Fibroblast of skin of right biceps (primary cell): ENCODE results near the gene CREBBP.

Experiments used
- DNase-seq: peaks from one replicate; pipeline ENCODE4 v3.0.0-alpha.2; 2013

Gene CREBBP

DNA sequence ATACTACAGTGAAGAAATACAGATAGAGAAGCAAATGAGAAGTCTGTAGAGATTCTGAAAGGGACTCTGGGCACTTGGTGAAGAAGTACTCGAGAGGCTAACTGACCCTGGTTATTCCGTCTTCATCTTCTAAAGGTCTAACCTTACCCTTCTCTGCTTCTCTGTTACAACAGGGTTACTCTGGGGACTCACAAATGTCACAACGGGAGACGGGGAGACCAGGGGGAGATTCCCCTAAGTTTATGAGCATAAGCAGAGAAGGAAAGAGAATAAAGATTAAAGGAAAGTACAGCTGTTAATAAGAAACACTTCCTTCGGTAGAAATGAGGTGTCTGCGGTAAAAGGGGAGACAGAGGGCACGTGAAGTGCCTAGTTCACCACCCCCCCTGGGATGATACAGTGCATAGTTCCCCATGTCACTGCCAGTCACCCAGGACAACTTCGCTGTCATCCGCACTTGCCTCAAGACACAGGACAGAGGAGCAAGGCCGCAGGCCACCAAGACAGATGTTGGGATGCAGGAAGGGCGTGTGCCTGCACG lies 88.0 kb downstream of the CREBBP start:
- DNase-seq = no peak

DNA sequence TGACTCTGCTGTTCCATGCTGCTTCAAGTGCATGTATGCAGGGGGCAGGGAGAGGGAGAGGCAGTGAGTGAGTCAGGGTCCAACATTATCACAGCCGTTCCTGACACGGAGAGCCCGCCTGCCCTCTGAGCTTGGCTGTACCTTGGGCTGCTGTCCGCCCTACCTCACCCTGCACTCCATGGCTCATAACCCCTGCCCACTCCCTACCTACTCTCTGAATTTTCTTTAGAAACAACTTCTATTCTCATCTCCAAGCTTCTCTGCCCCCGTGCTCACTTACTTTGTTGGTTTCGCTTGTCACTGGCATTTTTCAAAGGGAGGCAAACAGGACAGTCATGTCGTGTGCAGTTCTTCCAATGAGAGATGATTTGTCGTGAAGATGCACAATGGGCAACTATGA lies 88.8 kb downstream of the CREBBP start:
- no peak for DNase-seq

GRCh38 chr16:3789375-3790099 lies 91.0 kb downstream of the CREBBP start:
- no peak for DNase-seq

DNA sequence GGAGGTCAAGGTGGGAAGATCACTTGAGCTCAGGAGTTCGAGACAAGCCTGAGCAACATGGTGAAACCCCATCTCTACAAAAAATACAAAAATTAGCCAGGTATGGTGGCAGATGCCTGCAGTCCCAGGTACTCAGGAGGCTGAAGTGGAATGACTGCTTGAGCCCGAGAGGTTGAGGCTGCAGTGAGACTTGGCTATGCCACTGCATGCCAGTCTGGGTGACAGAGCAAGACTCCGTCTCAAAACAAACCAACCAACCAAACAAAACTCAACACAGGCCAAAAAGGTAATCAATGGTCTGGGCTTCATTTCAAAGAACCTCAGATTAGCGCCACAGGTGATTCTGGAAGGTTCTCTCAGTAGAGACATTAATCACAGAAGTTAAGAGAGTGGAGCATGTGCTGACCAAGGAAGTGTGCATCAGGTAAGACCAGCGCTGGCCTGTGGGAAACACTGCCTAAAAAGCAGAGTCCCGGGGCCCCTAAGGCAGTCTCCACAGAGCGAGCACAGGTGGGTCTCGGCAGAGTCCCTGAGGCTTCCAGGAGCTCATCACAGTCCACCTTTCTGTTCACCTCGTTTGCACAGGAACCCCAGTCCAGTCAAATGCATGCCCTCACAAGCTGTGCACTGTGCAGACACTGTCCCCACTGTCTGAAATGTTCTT lies 91.7 kb downstream of the CREBBP start:
- DNase-seq = no peak

DNA sequence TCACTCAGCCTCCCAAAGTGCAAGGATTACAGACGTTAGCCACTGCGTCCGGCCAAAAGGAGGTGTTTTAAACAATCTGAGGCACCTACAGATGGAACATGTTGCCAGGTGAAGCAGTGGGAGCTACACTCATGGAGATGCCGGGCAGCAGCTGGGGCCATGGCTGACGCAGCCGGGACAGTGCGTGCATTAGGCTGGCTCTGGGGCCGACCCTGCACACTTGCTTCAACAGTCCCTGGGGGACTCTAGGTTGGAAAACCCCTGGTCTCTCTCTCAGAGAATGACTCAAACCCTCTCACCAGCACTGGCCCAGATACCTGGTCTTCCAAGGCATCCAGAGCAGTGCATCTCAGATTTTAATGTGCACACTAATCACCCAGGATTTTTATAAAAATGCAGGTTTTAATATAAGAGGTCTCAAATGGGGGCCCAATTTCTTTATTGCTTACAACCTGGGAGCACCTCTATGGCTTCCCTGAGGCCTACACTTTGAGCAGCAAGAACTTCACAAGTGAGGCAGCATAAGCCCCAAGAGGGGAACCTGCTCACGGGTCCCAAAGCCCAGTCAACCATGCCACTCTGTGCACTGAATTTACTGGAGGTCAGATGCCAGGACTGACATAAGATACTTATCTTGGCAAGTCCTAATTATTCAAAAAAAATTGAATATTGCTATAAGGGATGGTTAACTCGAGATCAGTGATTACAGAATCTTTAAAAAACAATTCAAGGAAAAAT lies 92.4 kb downstream of the CREBBP start:
- no peak for DNase-seq

DNA sequence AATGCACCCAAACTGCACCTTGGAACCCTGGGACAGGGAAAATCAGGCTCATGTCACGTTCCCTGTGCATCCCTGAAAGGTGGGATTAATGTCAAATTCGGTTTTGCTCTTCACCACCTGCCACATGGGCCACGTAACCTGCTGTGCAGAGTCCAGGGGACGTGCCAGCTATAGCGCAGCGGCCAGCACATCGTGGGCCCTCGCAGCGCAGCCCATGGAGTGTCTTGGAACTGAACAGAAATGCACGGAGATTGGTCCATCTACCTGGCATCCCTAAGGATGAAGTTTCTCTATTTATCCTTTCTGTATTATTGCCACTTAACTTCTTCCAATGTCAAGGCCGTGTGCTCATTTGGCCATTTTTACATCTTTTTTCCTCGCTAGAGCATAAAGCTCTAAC lies 95.1 kb downstream of the CREBBP start:
- no peak for DNase-seq

DNA sequence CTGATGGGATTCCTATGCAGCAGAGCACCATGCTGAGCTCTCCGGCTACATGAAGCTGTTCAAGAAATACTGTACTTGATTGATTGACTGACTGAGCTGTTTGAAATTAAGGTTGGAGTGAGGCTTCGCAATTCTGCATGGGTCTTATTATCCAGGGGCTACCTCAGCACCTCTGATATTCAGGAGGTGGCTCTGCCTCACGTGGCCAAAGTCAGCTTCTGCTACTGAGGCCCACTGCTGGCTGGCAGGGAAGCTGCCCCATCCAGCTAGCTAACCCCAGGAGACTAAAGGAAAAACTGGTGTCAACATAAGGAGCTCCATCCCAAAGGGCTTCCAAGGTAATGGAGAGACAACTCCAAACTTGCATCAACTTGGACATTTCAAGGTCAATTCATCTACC lies 97.0 kb downstream of the CREBBP start:
- no peak for DNase-seq

DNA sequence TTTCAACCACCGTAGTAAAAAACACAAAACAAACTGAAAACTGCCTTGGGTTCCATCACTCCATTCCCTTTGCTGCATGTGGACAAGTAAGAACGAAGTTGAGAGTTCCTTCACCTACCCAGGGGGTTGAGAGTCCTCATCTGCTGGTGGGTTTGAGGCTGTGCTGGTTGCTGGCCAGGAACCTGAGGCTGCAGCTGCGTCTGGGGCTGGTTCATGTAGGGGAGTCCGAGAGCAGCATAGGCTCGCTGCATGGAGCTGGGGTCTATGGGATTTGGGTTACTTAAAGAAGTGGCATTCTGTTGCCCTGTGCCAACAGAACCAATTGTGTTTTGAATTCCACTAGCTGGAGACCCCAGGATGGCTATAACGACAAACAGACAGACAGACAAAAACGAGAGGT lies 97.9 kb downstream of the CREBBP start:
- DNase-seq = no peak

DNA sequence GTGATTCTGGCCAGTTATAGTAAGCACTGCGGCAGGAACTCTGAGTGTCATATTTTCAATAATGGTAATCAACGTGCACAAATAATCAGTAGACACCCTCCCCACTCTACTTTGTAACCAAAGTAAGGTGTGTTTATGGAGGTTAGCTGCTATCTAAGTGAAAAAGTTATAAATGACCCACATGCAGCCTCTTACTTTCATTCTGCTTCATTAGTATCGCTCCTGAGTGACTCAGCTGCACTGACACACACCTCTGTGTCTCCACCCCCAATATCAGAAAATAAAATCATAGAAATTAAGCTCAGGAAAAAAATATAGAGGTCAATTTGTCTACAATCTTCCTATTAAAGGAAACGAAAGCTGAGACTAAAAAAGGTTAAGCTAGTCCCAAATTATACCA lies 99.1 kb downstream of the CREBBP start:
- no peak for DNase-seq

DNA sequence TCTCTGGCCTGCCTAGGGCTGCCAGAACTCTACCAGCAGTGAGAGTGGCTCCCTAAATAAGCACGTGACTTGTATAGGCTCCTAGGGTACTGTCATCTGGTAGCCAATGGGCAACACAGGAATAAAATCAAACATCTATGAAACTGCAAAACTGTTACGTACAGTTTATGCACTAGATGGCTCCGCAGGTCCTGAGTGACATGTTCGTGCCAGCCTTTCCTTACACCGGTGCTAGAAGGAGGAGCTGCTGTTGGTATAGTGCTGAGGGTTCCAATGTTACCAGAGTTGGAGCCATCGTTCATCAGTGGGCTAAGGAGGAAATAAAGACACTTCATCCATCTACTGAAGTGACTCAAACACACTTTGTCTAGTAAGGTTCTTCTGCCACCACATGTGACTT lies 99.9 kb downstream of the CREBBP start:
- peak; percentile 38 for DNase-seq

DNA sequence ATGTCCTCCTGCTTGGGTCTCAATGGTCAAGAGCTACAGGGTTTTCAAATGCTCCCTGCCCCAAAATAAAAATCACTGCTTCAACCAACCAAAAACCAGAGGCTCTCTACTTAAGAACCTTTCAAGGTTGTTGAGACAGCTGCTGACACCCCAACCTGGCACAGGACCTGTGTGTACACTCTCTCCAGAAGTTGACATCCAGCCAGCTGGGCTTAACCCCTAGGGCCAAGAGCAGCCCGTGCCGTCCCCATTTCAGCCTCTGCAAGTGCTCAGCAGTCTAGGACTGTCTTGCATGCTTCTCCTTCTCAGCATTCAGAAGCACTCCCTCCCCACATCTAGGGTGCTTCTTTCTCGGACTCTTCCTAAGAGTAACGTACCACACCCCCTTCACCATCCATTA lies 104.2 kb downstream of the CREBBP start:
- no peak for DNase-seq

GRCh38 chr16:3774819-3775218 lies 105.7 kb downstream of the CREBBP start:
- no peak for DNase-seq

- DNase-seq = peak; percentile 26
Observed at GRCh38 chr16:3774156-3774767, 106.3 kb downstream of the CREBBP start.

- no peak for DNase-seq
Observed at GRCh38 chr16:3773663-3774062, 106.8 kb downstream of the CREBBP start.

DNA sequence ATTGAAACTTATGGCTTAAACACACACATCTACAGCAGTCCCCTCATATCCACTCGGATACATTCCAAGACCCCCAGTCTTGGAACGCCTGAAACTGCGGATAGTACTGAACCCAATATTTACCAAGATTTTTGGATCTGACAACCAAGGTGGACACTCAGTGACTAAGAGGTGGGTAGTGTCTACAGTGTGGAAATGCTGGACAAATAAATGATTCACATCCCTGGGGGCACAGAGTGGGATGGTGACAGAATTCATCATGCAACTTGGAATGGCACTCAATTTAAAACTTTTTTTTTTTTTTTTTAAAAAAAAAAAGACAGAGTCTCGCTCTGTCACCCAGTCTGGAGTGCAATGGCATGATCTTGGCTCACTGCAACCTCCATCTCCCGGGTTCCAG lies 109.0 kb downstream of the CREBBP start:
- no peak for DNase-seq

GRCh38 chr16:3770530-3770929 lies 110.0 kb downstream of the CREBBP start:
- DNase-seq = no peak

DNA sequence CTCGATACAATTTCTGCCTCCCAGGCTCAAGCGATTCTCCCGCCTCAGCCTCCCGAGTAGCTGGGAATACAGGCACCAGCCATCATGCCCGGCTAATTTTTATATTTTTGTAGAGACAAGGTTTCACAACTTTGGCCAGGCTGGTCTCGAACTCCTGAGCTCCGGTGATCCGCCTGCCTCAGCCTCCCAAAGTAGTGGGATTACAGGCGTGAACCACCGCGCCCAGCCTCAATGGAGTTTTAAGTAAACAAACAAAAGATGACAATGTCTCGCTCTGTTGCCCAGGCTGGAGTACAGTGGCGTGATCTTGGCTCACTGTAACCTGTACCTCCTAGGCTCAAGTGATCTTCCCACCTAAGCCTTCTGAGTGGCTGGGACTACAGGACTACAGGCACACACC lies 110.6 kb downstream of the CREBBP start:
- no peak for DNase-seq

DNA sequence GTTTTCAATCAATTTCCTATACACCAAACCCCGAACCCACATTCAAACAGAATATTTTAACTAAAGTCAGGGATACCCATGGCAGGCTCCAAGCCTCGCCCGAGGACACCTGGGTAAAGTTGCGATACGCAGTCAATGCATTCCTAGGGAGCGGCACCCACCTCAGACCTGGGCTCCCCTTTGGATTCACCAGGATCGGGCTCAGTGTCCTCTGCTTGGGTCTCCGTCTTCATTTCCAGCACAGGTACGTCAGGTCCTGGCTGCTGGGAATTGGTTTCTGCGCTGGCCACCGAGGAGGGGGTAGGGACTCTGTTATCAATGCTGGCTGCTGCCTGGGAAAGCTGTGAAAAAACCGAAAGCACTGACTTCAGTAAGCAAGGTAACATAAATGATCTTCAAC lies 111.5 kb downstream of the CREBBP start:
- no peak for DNase-seq

GRCh38 chr16:3767333-3767986 lies 113.1 kb downstream of the CREBBP start:
- no peak for DNase-seq

DNA sequence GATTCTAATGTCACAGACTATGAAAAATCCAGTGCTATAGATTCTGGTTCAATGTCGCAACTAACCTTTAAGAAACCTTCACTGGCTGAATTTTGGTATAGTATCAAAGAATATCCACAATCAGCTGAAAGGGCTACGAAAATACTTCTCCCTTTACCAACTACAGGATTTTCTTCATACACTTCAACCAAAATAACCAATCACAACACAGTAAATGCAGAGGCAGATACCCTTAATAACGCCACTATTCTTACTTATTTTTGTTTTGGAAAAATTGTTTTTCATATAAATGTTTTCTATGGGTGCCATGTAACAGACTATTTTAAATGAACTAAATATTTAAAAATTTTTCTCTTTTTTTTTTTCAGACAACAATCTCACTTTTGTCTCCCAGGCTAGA lies 114.3 kb downstream of the CREBBP start:
- no peak for DNase-seq

GRCh38 chr16:3764409-3764808 lies 116.1 kb downstream of the CREBBP start:
- no peak for DNase-seq

DNA sequence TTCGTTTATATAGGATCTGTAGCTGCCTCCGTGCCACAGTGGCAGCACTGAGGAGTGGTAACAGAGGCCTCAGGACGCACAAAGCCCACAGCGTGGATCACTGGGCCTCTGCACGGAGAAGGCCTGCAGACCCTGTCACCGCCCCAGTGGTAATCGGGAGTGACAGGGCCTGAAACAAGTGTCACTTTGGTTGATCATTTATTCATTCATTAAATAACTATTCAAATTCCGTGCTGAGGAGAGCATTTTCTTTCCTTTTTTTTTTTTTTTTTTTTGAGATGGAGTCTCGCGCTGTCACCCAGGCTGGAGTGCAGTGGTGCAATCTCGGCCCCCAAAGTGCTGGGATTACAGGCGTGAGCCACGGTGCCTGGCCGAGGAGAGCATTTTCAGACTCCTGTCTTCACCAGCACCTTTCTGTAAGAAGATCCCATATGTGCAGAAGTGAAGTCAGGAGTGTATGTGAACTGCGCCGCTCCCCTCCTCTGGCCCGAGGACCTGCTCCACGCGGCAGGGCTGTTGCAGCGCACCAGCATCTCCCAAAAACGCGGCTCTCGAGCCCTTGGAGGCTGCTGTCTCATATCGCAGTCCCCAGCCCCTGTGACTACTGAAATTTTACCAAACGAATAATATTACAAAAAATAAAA lies 118.3 kb downstream of the CREBBP start:
- DNase-seq = no peak
